CD14-positive monocyte (primary cell): ENCODE data around the gene ZCCHC14. TPM values are rescaled to one million over a fixed set of nuclear protein-coding genes. Genes with fewer than 3 reads are reported as not detected.

Experiments
- DNase-seq, 3 donors: peaks; one replicate each; pipeline ENCODE4 v3.0.0-alpha.2; 2011 to 2022
- H2AFZ ChIP-seq: 2 replicates; pipeline ENCODE4 v1.6.0; 2012; ENCODE audit warnings: mild to moderate bottlenecking, low read depth, low read length, inconsistent platforms; ENCODE audit not compliant: insufficient read depth, poor library complexity, severe bottlenecking
- H3K27ac ChIP-seq, 2 donors: 1 replicate in 1 of 2; 2 replicates in 1 of 2; pipeline ENCODE4 v1.5.1; 2012 to 2013; ENCODE audit warnings: low read length in 2 of 2, control low read depth in 1 of 2, inconsistent platforms in 1 of 2, low read depth in 1 of 2, mild to moderate bottlenecking in 1 of 2
- H3K27me3 ChIP-seq, 2 donors: one replicate each; pipeline versions ENCODE4 v1.6.0 to v1.6.1; 2011 to 2013; ENCODE audit warnings: low read length in 2 of 2; ENCODE audit not compliant: control insufficient read depth in 2 of 2, insufficient read depth in 2 of 2
- H3K36me3 ChIP-seq, 2 donors: replicated peaks in 1 of 2; 1 replicate in 1 of 2; 2 replicates in 1 of 2; pipeline versions ENCODE4 v1.5.1 to v1.6.1; 2012 to 2013; ENCODE audit warnings: low read length in 2 of 2, control low read depth in 1 of 2, inconsistent platforms in 1 of 2, mild to moderate bottlenecking in 1 of 2; ENCODE audit not compliant: insufficient read depth in 2 of 2, control insufficient read depth in 1 of 2
- H3K4me1 ChIP-seq, 2 donors: 1 replicate in 1 of 2; 2 replicates in 1 of 2; pipeline versions ENCODE4 v1.5.1 to v1.6.1; 2012 to 2013; ENCODE audit warnings: low read length in 2 of 2, control low read depth in 1 of 2, inconsistent platforms in 1 of 2, mild to moderate bottlenecking in 1 of 2, moderate library complexity in 1 of 2; ENCODE audit not compliant: insufficient read depth in 2 of 2, control insufficient read depth in 1 of 2
- H3K4me2 ChIP-seq: replicated peaks from 2 replicates; pipeline ENCODE3; 2012; ENCODE audit warnings: low read length, moderate library complexity, mild to moderate bottlenecking; ENCODE audit not compliant: poor library complexity, severe bottlenecking; ENCODE audit errors: extremely low read depth
- H3K4me3 ChIP-seq, 3 experiments: fragments of 200-600 bp in 1 of 3; sonication (generic) in 1 of 3; replicated peaks in 1 of 3; 1 replicate in 2 of 3; 2 replicates in 1 of 3; pipeline ENCODE4 v1.5.1; 2011 to 2013; ENCODE audit warnings: low read length in 3 of 3, mild to moderate bottlenecking in 3 of 3, control low read depth in 2 of 3, low read depth in 2 of 3, inconsistent platforms in 1 of 3, moderate library complexity in 1 of 3
- H3K79me2 ChIP-seq: 2 replicates; pipeline ENCODE4 v1.6.0; 2012; ENCODE audit warnings: mild to moderate bottlenecking, control low read depth, inconsistent platforms, low read length, moderate library complexity; ENCODE audit not compliant: insufficient read depth
- H3K9ac ChIP-seq: 2 replicates; pipeline ENCODE4 v1.6.0; 2017; ENCODE audit warnings: low read length, mild to moderate bottlenecking; ENCODE audit not compliant: insufficient read depth, poor library complexity, severe bottlenecking
- H3K9me3 ChIP-seq, 2 donors: replicated peaks in 1 of 2; 1 replicate in 1 of 2; 2 replicates in 1 of 2; pipeline versions ENCODE4 v1.5.1 to v1.6.1; 2012 to 2013; ENCODE audit warnings: low read length in 2 of 2, control low read depth in 1 of 2; ENCODE audit not compliant: control insufficient read depth in 1 of 2, insufficient read depth in 1 of 2
- H4K20me1 ChIP-seq: 2 replicates; pipeline ENCODE4 v1.6.0; 2012; ENCODE audit warnings: mild to moderate bottlenecking, low read length, control low read depth, moderate library complexity; ENCODE audit not compliant: insufficient read depth
- H3K27ac Mint-ChIP-seq, 7 donors: one replicate each; pipeline ENCODE4 v1.8.0; 2020; ENCODE audit warnings: mild to moderate bottlenecking in 7 of 7, mixed read lengths in 7 of 7, moderate library complexity in 6 of 7, inconsistent platforms in 2 of 7
- H3K27me3 Mint-ChIP-seq, 3 donors: one replicate each; pipeline ENCODE4 v1.8.0; 2021 to 2022; ENCODE audit warnings: low read depth in 3 of 3, mild to moderate bottlenecking in 3 of 3, mixed read lengths in 3 of 3, moderate library complexity in 3 of 3, inconsistent platforms in 1 of 3
- H3K36me3 Mint-ChIP-seq, 2 donors: one replicate each; pipeline ENCODE4 v1.8.0; 2020; ENCODE audit warnings: mixed read lengths in 2 of 2, inconsistent platforms in 1 of 2, mild to moderate bottlenecking in 1 of 2
- H3K4me1 Mint-ChIP-seq: one replicate; pipeline ENCODE4 v1.8.0; 2020; ENCODE audit warnings: mild to moderate bottlenecking, mixed read lengths
- H3K4me3 Mint-ChIP-seq, 2 donors: one replicate each; pipeline ENCODE4 v1.8.0; 2020; ENCODE audit warnings: mild to moderate bottlenecking in 2 of 2, mixed read lengths in 2 of 2, moderate library complexity in 1 of 2
- H3K9me3 Mint-ChIP-seq, 7 donors: one replicate each; pipeline ENCODE4 v1.8.0; 2020 to 2022; ENCODE audit warnings: mixed read lengths in 7 of 7, mild to moderate bottlenecking in 6 of 7, moderate library complexity in 6 of 7, inconsistent platforms in 2 of 7
- WGBS: methylation state at CpG from one replicate; pipeline ENCODE4 v1.1.5; 2013; ENCODE audit warnings: missing lambda C conversion rate; ENCODE audit not compliant: insufficient coverage; 5-methylcytosine and 5-hydroxymethylcytosine counted together
- intact Hi-C, 2 donors: fragments of 100-400 bp; cut with micrococcal nuclease; formaldehyde crosslinking; loops; one replicate each; pipeline versions ENCODE4 v1.15.0 to v1.15.1; 2023
- polyA plus RNA-seq, 3 donors: library from polyadenylated mRNA; depleted of rRNA in 1 of 3; unstranded in 2 of 3; stranded (reverse) in 1 of 3; fragments of 300-500 nt in 2 of 3; fragments of >200 nt in 1 of 3; fragmentation: Illumina TruSeq in 2 of 3; gene quantifications; 1 replicate in 2 of 3; 2 replicates in 1 of 3; pipeline ENCODE4 v1.2.3, GENCODE V29; 2012 to 2021
- TF ChIP-seq, protein P1 (sequence below): fragments of 200-600 bp; IDR thresholded peaks from one replicate; pipeline ENCODE4 v1.8.0; 2022; ENCODE audit warnings: antibody characterized with exemption, mild to moderate bottlenecking

ZCCHC14 gene
- polyA plus RNA-seq, 3 donors: 0.11 to 4.0 (median 0.22) TPM

DNA sequence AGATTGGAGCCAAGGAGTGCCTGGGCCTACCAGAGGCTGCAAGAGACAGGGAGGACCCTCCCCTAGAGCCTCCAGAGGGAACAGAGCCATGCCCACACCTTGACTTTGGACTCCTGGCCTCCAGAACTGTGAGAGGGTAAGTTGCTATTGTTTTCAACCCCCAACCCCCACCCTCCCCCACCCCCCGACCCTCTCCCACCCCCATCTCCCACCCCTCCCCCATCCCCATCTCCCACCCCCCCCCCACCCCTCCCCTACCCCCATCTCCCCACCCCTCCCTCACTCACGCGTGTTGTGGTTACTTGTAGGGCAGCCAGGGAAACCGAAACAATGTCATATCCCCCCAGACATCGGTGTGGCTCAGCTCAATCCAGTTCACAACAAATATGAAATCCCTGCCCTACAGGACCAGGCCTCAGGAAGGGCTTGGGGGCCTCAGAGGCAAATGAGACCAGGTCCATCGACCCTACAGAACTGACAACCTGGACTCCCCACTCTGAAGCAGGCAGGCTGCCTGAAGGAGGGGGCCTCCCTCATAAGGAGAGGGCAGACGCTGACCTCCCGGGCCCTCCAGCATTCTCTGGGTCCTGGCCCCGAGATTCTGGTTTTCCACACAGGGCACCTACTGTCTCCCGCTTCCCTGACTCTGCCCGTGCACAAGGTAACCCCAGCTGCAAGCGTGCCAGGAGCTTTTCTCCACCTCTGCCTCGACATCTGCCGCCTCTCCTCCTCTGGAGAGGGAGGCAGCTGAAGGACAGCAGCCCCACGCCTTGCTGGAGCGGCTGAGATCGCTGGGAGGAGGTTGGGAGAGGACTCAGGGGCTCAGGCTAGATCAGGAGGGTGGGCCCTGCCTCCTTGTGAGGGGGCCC, 3.0 kb upstream of the ZCCHC14 start:
- WGBS: 35% methylated on average over 4 of the region's 17 CpGs
- no peak overlapping the region for H3K4me2 ChIP-seq
- H3K27ac ChIP-seq: no peak overlapping the region
- peaks cover 4 to 5% of the 10 kb centered on the region in 2 donors for H3K36me3 Mint-ChIP-seq
- H3K4me3 ChIP-seq: no peak overlapping the region
- H3K4me3 Mint-ChIP-seq: peak overlapping the region in 1 of 2 donors; percentile 26
- H3K27me3 Mint-ChIP-seq: peaks cover 47 to 63% (median 61%) of the 10 kb centered on the region in 3 donors
- peaks cover 15 to 20% of the 10 kb centered on the region in 2 donors for H3K4me1 ChIP-seq
- no peak for DNase-seq
- H3K27ac Mint-ChIP-seq: peak overlapping the region in 1 of 7 donors; percentile 64
- H4K20me1 ChIP-seq: peaks cover 9% of the 10 kb centered on the region
- H2AFZ ChIP-seq: no peak overlapping the region
- no peaks in the 10 kb centered on the region for H3K79me2 ChIP-seq
- H3K9me3 ChIP-seq: no peaks in the 10 kb centered on the region
- peaks cover 0 to 3% (median 0%) of the 10 kb centered on the region in 7 donors for H3K9me3 Mint-ChIP-seq
- peaks cover 2 to 40% of the 10 kb centered on the region in 2 donors for H3K27me3 ChIP-seq
- TF ChIP-seq, protein P1, sequence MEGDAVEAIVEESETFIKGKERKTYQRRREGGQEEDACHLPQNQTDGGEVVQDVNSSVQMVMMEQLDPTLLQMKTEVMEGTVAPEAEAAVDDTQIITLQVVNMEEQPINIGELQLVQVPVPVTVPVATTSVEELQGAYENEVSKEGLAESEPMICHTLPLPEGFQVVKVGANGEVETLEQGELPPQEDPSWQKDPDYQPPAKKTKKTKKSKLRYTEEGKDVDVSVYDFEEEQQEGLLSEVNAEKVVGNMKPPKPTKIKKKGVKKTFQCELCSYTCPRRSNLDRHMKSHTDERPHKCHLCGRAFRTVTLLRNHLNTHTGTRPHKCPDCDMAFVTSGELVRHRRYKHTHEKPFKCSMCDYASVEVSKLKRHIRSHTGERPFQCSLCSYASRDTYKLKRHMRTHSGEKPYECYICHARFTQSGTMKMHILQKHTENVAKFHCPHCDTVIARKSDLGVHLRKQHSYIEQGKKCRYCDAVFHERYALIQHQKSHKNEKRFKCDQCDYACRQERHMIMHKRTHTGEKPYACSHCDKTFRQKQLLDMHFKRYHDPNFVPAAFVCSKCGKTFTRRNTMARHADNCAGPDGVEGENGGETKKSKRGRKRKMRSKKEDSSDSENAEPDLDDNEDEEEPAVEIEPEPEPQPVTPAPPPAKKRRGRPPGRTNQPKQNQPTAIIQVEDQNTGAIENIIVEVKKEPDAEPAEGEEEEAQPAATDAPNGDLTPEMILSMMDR: no peak
- intact Hi-C loops: no loop called here
- H3K4me1 Mint-ChIP-seq: peaks cover 32% of the 10 kb centered on the region
- no peaks in the 10 kb centered on the region for H3K36me3 ChIP-seq
- peak overlapping the region; percentile 17 for H3K9ac ChIP-seq

DNA sequence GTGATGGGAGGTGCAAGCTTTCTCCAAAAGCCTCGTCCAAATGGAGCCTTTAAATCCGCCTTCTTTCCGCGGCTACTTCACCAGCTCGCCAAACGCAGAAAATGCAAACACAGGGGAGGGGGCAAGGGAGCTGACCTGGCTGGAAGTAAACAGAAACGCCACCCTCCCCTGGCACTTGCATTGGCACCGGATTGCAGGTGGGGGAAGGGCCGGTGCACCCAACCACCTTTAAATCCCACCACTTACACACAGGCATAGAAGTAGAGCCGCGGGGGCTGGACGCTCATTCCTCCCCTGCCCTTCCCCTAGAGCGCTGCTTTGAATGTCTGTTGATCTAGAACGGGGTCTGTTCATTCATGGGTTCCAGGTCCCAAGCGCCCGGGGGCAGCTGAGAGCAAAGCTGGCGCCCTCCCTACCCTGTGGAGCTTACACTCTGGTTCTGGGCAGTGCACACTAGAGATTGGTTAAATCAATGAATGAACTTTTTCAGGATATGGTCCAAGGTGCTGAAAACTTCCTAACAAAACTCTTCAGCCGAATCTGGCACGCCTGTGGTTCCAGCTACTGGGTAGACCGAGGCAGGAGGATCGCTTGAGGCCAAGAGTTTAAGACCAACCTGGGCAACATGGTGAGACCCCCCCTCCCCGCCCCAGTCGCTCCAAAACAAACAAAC, 920 bp upstream of the ZCCHC14 start:
- no peak overlapping the region for H3K9ac ChIP-seq
- TF ChIP-seq, protein P1: no peak
- 22% methylated on average over 9 of the region's 23 CpGs for WGBS

More for the DNA sequence above, 920 bp upstream of the ZCCHC14 start:
- intact Hi-C loops: loop anchor here in 1 of 2 donors (2.0 kb wide), 2 partner anchors 29 to 105 kb away; no protein-coding TSS in a partner anchor
- Histone ChIP-seq H3K27me3 (peaks cover 0 to 45% of the 10 kb centered on the region in 2 donors), H3K36me3 (no peaks in the 10 kb centered on the region), H2AFZ (peak overlapping the region; percentile 83), H3K79me2 (no peaks in the 10 kb centered on the region), H3K4me3 (peak overlapping the region in 2 of 3 experiments; percentile 36 to 73), H4K20me1 (peaks cover 26% of the 10 kb centered on the region), H3K4me2 (peak overlapping the region; percentile 69), H3K4me1 (peaks cover 23 to 28% of the 10 kb centered on the region in 2 donors), H3K9me3 (no peaks in the 10 kb centered on the region), H3K27ac (no peak overlapping the region)
- Mint-ChIP-seq H3K9me3 (peaks cover 0 to 3% (median 0%) of the 10 kb centered on the region in 7 donors), H3K27ac (peak overlapping the region in 3 of 7 donors; percentile 16 to 60 (median 25)), H3K4me1 (peaks cover 52% of the 10 kb centered on the region), H3K36me3 (peaks cover 4 to 5% of the 10 kb centered on the region in 2 donors), H3K27me3 (peaks cover 38 to 69% (median 60%) of the 10 kb centered on the region in 3 donors), H3K4me3 (peak overlapping the region; percentile 79 to 91)
- DNase-seq: no peak
